Karpas-422 (cell line): Measurements from ENCODE around the gene CELF2. TPM values are rescaled to one million over a fixed set of nuclear protein-coding genes. Genes with fewer than 3 reads are reported as not detected.

Experiments used
- DNase-seq: peaks from one replicate; pipeline ENCODE4 v3.0.0-alpha.2; 2015
- H2AFZ ChIP-seq: fragments of 200-600 bp; sonication (generic); 2 replicates; pipeline ENCODE4 v1.6.1; 2014; ENCODE audit warnings: antibody characterized with exemption, low read length, mixed read lengths
- H3K27ac ChIP-seq: fragments of 200-600 bp; sonication (generic); 2 replicates; pipeline ENCODE4 v1.5.1; 2014; ENCODE audit warnings: mild to moderate bottlenecking, low read length, moderate library complexity
- H3K27me3 ChIP-seq: fragments of 200-600 bp; sonication (generic); 2 replicates; pipeline ENCODE4 v1.6.1; 2014; ENCODE audit warnings: low read length, mixed read lengths
- H3K36me3 ChIP-seq: fragments of 200-600 bp; sonication (generic); 2 replicates; pipeline ENCODE4 v1.6.1; 2014; ENCODE audit warnings: low read length, mixed read lengths; ENCODE audit not compliant: insufficient read depth
- H3K4me1 ChIP-seq: fragments of 200-600 bp; sonication (generic); 2 replicates; pipeline ENCODE4 v1.6.1; 2014; ENCODE audit warnings: mild to moderate bottlenecking, low read length, mixed read lengths
- H3K4me2 ChIP-seq: fragments of 200-600 bp; sonication (generic); 2 replicates; pipeline ENCODE4 v1.6.1; 2014; ENCODE audit warnings: low read length, low read depth, mild to moderate bottlenecking; ENCODE audit not compliant: poor library complexity, severe bottlenecking
- H3K4me3 ChIP-seq: fragments of 200-600 bp; sonication (generic); 2 replicates; pipeline ENCODE4 v1.5.1; 2014; ENCODE audit warnings: mild to moderate bottlenecking, antibody characterized with exemption, low read length, mixed read lengths
- H3K79me2 ChIP-seq: fragments of 200-600 bp; sonication (generic); 2 replicates; pipeline ENCODE4 v1.6.1; 2014; ENCODE audit warnings: mild to moderate bottlenecking, low read length, mixed read lengths
- H3K9ac ChIP-seq: fragments of 200-600 bp; sonication (generic); 2 replicates; pipeline ENCODE4 v1.6.0; 2014; ENCODE audit warnings: low read length
- H3K9me2 ChIP-seq: fragments of 200-600 bp; sonication (generic), shearing (Covaris generic); replicated peaks from 2 replicates; pipeline ENCODE4 v1.6.0; 2014; ENCODE audit warnings: mild to moderate bottlenecking, low read length, moderate library complexity; ENCODE audit not compliant: insufficient read depth
- H3K9me3 ChIP-seq: fragments of 300-700, 200-600 bp; sonication (generic); 2 replicates; pipeline ENCODE4 v1.6.1; 2014; ENCODE audit warnings: low read length, mixed read lengths
- H4K20me1 ChIP-seq: fragments of 200-600 bp; sonication (generic); 2 replicates; pipeline ENCODE4 v1.6.1; 2014; ENCODE audit warnings: mild to moderate bottlenecking, antibody characterized with exemption, low read length, low read depth; ENCODE audit not compliant: insufficient read depth
- total RNA-seq: library from RNA; depleted of rRNA; stranded (reverse); fragments of >200 nt; shearing (Covaris generic); gene quantifications from 2 replicates; pipeline ENCODE4 v1.2.3, GENCODE V29; 2014; ENCODE audit warnings: low replicate concordance

CELF2 gene
- total RNA-seq, 1 experiment from 2014 or later: 2.3 TPM

GRCh38 chr10:11270135-11270857 lies 252.6 kb downstream of the CELF2 start:
- Histone ChIP-seq H3K36me3 (no peaks in the 10 kb centered on the region), H3K27ac (no peak overlapping the region), H3K4me3 (no peak overlapping the region), H4K20me1 (no peaks in the 10 kb centered on the region), H3K27me3 (no peaks in the 10 kb centered on the region; the same call in 1 of the 2 replicates), H3K9me3 (no peaks in the 10 kb centered on the region), H3K9me2 (no peaks in the 10 kb centered on the region), H3K9ac (no peak overlapping the region), H3K79me2 (no peaks in the 10 kb centered on the region), H3K4me1 (peaks cover 13% of the 10 kb centered on the region), H2AFZ (no peak overlapping the region), H3K4me2 (no peak overlapping the region)
- DNase-seq: peak; percentile 88

- DNase-seq: no peak
- no peak overlapping the region for H3K4me3 ChIP-seq
- no peaks in the 10 kb centered on the region for H3K79me2 ChIP-seq
- H3K27ac ChIP-seq: no peak overlapping the region
- no peaks in the 10 kb centered on the region for H4K20me1 ChIP-seq
- no peak overlapping the region for H3K4me2 ChIP-seq
- no peaks in the 10 kb centered on the region for H3K36me3 ChIP-seq
- peaks cover 7% of the 10 kb centered on the region for H3K4me1 ChIP-seq
- H3K9me3 ChIP-seq: no peaks in the 10 kb centered on the region
- no peak overlapping the region for H3K9ac ChIP-seq
- no peak overlapping the region for H2AFZ ChIP-seq
- H3K9me2 ChIP-seq: no peaks in the 10 kb centered on the region
- no peaks in the 10 kb centered on the region; the same call in 1 of the 2 replicates for H3K27me3 ChIP-seq
Observed at GRCh38 chr10:11270858-11271179, 253.1 kb downstream of the CELF2 start.

- no peaks in the 10 kb centered on the region; the same call in 1 of the 2 replicates for H3K27me3 ChIP-seq
- H3K4me2 ChIP-seq: no peak overlapping the region
- H3K27ac ChIP-seq: no peak overlapping the region
- H3K9me3 ChIP-seq: no peaks in the 10 kb centered on the region
- no peak for DNase-seq
- H3K4me3 ChIP-seq: no peak overlapping the region
- H4K20me1 ChIP-seq: no peaks in the 10 kb centered on the region
- H3K9ac ChIP-seq: no peak overlapping the region
- H2AFZ ChIP-seq: no peak overlapping the region
- no peaks in the 10 kb centered on the region for H3K9me2 ChIP-seq
- no peaks in the 10 kb centered on the region for H3K4me1 ChIP-seq
- no peaks in the 10 kb centered on the region for H3K79me2 ChIP-seq
- no peaks in the 10 kb centered on the region for H3K36me3 ChIP-seq
Observed at GRCh38 chr10:11272915-11273389, 255.3 kb downstream of the CELF2 start.

- H2AFZ ChIP-seq: no peak overlapping the region
- no peaks in the 10 kb centered on the region for H3K9me2 ChIP-seq
- no peak overlapping the region for H3K9ac ChIP-seq
- H3K4me1 ChIP-seq: no peaks in the 10 kb centered on the region
- no peak overlapping the region for H3K27ac ChIP-seq
- H3K36me3 ChIP-seq: no peaks in the 10 kb centered on the region
- no peak overlapping the region for H3K4me2 ChIP-seq
- H3K79me2 ChIP-seq: no peaks in the 10 kb centered on the region
- no peaks in the 10 kb centered on the region for H4K20me1 ChIP-seq
- no peak overlapping the region for H3K4me3 ChIP-seq
- no peaks in the 10 kb centered on the region; the same call in 1 of the 2 replicates for H3K27me3 ChIP-seq
- DNase-seq: no peak
- H3K9me3 ChIP-seq: no peaks in the 10 kb centered on the region
Observed at GRCh38 chr10:11274452-11274851, 256.8 kb downstream of the CELF2 start.

GRCh38 chr10:11275651-11276050 lies 258.0 kb downstream of the CELF2 start:
- H3K36me3 ChIP-seq: no peaks in the 10 kb centered on the region
- H3K4me3 ChIP-seq: no peak overlapping the region
- H3K9me2 ChIP-seq: no peaks in the 10 kb centered on the region
- H4K20me1 ChIP-seq: no peaks in the 10 kb centered on the region
- no peaks in the 10 kb centered on the region; the same call in 1 of the 2 replicates for H3K27me3 ChIP-seq
- no peak overlapping the region for H3K9ac ChIP-seq
- H3K4me2 ChIP-seq: no peak overlapping the region
- H3K27ac ChIP-seq: no peak overlapping the region
- DNase-seq: no peak
- H3K4me1 ChIP-seq: no peaks in the 10 kb centered on the region
- H2AFZ ChIP-seq: no peak overlapping the region
- no peaks in the 10 kb centered on the region for H3K9me3 ChIP-seq
- H3K79me2 ChIP-seq: no peaks in the 10 kb centered on the region

GRCh38 chr10:11276449-11276990 lies 258.8 kb downstream of the CELF2 start:
- no peak overlapping the region for H3K4me2 ChIP-seq
- no peaks in the 10 kb centered on the region for H3K4me1 ChIP-seq
- H4K20me1 ChIP-seq: no peaks in the 10 kb centered on the region
- H3K36me3 ChIP-seq: no peaks in the 10 kb centered on the region
- no peaks in the 10 kb centered on the region for H3K9me3 ChIP-seq
- no peak for DNase-seq
- no peak overlapping the region for H2AFZ ChIP-seq
- H3K27me3 ChIP-seq: no peaks in the 10 kb centered on the region; the same call in 1 of the 2 replicates
- H3K27ac ChIP-seq: no peak overlapping the region
- H3K79me2 ChIP-seq: no peaks in the 10 kb centered on the region
- no peak overlapping the region for H3K4me3 ChIP-seq
- H3K9me2 ChIP-seq: no peaks in the 10 kb centered on the region
- H3K9ac ChIP-seq: no peak overlapping the region

- no peaks in the 10 kb centered on the region for H3K36me3 ChIP-seq
- no peaks in the 10 kb centered on the region for H3K79me2 ChIP-seq
- no peak overlapping the region for H3K4me3 ChIP-seq
Observed at GRCh38 chr10:11279314-11279713, 261.6 kb downstream of the CELF2 start.

GRCh38 chr10:11280187-11280932 lies 262.7 kb downstream of the CELF2 start:
- Histone ChIP-seq H2AFZ (no peak overlapping the region), H3K27ac (no peak overlapping the region), H3K9ac (no peak overlapping the region), H4K20me1 (no peaks in the 10 kb centered on the region), H3K4me2 (no peak overlapping the region), H3K79me2 (no peaks in the 10 kb centered on the region), H3K9me3 (no peaks in the 10 kb centered on the region), H3K27me3 (no peaks in the 10 kb centered on the region), H3K36me3 (no peaks in the 10 kb centered on the region), H3K9me2 (no peaks in the 10 kb centered on the region), H3K4me1 (no peaks in the 10 kb centered on the region), H3K4me3 (no peak overlapping the region)
- DNase-seq: no peak

More at GRCh38 chr10:11279314-11279713, 261.6 kb downstream of the CELF2 start:
- H3K9ac ChIP-seq: no peak overlapping the region
- H3K4me1 ChIP-seq: no peaks in the 10 kb centered on the region
- H4K20me1 ChIP-seq: no peaks in the 10 kb centered on the region
- no peak overlapping the region for H2AFZ ChIP-seq
- H3K9me2 ChIP-seq: no peaks in the 10 kb centered on the region
- H3K4me2 ChIP-seq: no peak overlapping the region
- no peaks in the 10 kb centered on the region for H3K27me3 ChIP-seq
- DNase-seq: no peak
- no peak overlapping the region for H3K27ac ChIP-seq
- no peaks in the 10 kb centered on the region for H3K9me3 ChIP-seq
